Activated naive CD4-positive, alpha-beta T cell treated with anti-CD3 and anti-CD28 coated beads for 36 hours (primary cell): ENCODE results near the gene VAMP1. TPM values are rescaled to one million over a fixed set of nuclear protein-coding genes. Genes with fewer than 3 reads are reported as not detected.

ENCODE experiments used
- CTCF ChIA-PET: fragments of 350-600 bp; sonication (Branson Sonifier 250); formaldehyde crosslinking; loops from one replicate; lab custom pipeline; 2021; ENCODE audit warnings: antibody characterized with exemption; lab: Charles Lee
- DNase-seq: peaks from one replicate; pipeline ENCODE4 v3.0.0-alpha.2; 2020
- H3K27ac Mint-ChIP-seq: one replicate; pipeline ENCODE4 v1.8.0; 2021; ENCODE audit warnings: mild to moderate bottlenecking, mixed read lengths
- H3K27me3 Mint-ChIP-seq: one replicate; pipeline ENCODE4 v1.8.0; 2021; ENCODE audit warnings: low read depth, mixed read lengths
- H3K36me3 Mint-ChIP-seq: one replicate; pipeline ENCODE4 v1.8.0; 2021; ENCODE audit warnings: low read depth, mixed read lengths
- H3K4me1 Mint-ChIP-seq: one replicate; pipeline ENCODE4 v1.8.0; 2021; ENCODE audit warnings: low read depth, mixed read lengths
- H3K4me3 Mint-ChIP-seq: one replicate; pipeline ENCODE4 v1.8.0; 2021; ENCODE audit warnings: mild to moderate bottlenecking, moderate library complexity, mixed read lengths
- H3K9me3 Mint-ChIP-seq: one replicate; pipeline ENCODE4 v1.8.0; 2021; ENCODE audit warnings: mixed read lengths
- intact Hi-C: fragments of 100-400 bp; cut with micrococcal nuclease; formaldehyde crosslinking; loops from one replicate; pipeline ENCODE4 v1.15.1; 2023
- total RNA-seq, 2 experiments: library from RNA; stranded (reverse); gene quantifications; one replicate each; pipeline ENCODE4 v1.2.3, GENCODE V29; 2021

VAMP1 gene
- total RNA-seq, 2 experiments from 2014 or later: 31.9 to 33.5 TPM

DNA sequence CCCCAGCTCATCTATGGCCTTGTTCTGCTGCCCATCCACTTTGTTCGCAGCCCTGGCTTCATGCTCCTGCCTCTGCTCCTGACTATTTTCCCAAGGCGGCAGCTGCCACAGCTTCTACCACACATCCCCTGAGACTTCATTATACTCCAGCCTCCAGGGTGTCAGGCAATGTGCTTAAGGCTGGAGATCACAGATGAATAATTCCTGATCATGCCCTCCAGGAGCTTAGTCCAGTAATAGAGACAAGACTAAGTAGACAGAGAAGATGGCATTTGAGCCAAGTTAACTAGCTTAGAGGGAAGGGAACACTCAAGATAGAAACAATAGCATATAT lies 11.5 kb downstream of the VAMP1 start:
- no peaks in the 10 kb centered on the region for H3K9me3 Mint-ChIP-seq
- H3K27ac Mint-ChIP-seq: peak overlapping the region; percentile 62
- intact Hi-C loops: no loop called here
- CTCF ChIA-PET: interaction anchor here (0.7 to 7.9 kb wide), 6 partner anchors 18 to 133 kb away, joined by 3 to 159 read pairs (median 3); partner anchors contain the start of gene CD27
- no peak overlapping the region for H3K4me3 Mint-ChIP-seq
- H3K36me3 Mint-ChIP-seq: peaks cover 87% of the 10 kb centered on the region
- DNase-seq: no peak
- H3K4me1 Mint-ChIP-seq: peaks cover 85% of the 10 kb centered on the region
- H3K27me3 Mint-ChIP-seq: no peaks in the 10 kb centered on the region

DNA sequence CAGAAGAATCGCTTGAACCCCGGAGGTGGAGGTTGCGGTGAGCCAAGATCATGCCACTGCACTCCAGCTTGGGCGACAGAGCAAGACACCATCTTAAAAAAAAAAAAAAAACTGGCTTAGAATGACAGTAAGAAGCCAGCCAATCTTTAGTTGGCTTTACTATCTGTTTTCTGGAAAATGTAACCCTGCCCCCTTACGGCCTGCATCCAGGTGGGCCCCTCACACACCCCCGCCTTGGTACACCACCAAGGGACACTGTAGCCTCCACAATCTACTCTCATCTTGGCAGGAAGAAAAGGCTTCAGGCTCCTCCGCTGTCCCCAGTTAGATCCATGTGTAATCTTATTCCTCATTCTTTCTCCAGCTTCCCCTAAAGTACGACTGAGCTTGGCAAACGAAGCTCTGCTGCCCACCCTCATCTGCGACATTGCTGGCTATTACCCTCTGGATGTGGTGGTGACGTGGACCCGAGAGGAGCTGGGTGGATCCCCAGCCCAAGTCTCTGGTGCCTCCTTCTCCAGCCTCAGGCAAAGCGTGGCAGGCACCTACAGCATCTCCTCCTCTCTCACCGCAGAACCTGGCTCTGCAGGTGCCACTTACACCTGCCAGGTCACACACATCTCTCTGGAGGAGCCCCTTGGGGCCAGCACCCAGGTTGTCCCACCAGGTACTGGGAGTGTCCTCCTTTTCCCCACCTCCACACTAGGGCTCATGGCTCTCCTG lies 12.0 kb downstream of the VAMP1 start:
- Mint-ChIP-seq H3K4me3 (no peak overlapping the region), H3K27ac (peak overlapping the region; percentile 62), H3K36me3 (peaks cover 87% of the 10 kb centered on the region), H3K4me1 (peaks cover 85% of the 10 kb centered on the region), H3K27me3 (no peaks in the 10 kb centered on the region), H3K9me3 (no peaks in the 10 kb centered on the region)
- no peak for DNase-seq
- intact Hi-C loops: no loop called here
- CTCF ChIA-PET: interaction anchor here (0.7 to 7.9 kb wide), 6 partner anchors 13 to 80 kb away, joined by 3 to 159 read pairs (median 3); partner anchors contain the start of gene CD27

DNA sequence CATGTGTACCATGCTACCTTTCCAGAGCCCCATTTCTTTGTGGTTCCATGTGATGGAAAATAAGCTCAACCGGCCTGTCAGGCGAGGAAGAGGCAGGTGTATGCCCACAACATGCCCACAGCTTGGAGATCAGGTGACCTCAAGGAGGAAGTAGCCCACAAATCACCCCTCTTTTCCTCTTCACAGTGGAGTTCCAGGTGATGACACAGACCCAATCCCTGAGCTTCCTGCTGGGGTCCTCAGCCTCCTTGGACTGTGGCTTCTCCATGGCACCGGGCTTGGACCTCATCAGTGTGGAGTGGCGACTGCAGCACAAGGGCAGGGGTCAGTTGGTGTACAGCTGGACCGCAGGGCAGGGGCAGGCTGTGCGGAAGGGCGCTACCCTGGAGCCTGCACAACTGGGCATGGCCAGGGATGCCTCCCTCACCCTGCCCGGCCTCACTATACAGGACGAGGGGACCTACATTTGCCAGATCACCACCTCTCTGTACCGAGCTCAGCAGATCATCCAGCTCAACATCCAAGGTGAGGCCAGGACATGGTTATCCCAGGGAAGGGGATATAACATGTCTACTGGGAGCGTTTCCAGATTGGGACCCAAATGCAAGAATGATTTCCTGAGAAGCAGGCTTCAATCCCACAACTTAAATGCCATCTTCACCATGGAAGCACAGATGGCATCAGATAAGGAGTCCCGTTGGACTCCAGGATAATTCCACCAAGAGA lies 13.1 kb downstream of the VAMP1 start:
- no peaks in the 10 kb centered on the region for H3K9me3 Mint-ChIP-seq
- H3K4me3 Mint-ChIP-seq: no peak overlapping the region
- peaks cover 86% of the 10 kb centered on the region for H3K36me3 Mint-ChIP-seq
- DNase-seq: no peak
- CTCF ChIA-PET: interaction anchor here (0.6 to 1.9 kb wide), 6 partner anchors 8 to 108 kb away, joined by 3 to 9 read pairs (median 6); partner anchors contain the start of gene CD27
- no peaks in the 10 kb centered on the region for H3K27me3 Mint-ChIP-seq
- peaks cover 81% of the 10 kb centered on the region for H3K4me1 Mint-ChIP-seq
- intact Hi-C loops: no loop called here
- peak overlapping the region; percentile 78 for H3K27ac Mint-ChIP-seq

DNA sequence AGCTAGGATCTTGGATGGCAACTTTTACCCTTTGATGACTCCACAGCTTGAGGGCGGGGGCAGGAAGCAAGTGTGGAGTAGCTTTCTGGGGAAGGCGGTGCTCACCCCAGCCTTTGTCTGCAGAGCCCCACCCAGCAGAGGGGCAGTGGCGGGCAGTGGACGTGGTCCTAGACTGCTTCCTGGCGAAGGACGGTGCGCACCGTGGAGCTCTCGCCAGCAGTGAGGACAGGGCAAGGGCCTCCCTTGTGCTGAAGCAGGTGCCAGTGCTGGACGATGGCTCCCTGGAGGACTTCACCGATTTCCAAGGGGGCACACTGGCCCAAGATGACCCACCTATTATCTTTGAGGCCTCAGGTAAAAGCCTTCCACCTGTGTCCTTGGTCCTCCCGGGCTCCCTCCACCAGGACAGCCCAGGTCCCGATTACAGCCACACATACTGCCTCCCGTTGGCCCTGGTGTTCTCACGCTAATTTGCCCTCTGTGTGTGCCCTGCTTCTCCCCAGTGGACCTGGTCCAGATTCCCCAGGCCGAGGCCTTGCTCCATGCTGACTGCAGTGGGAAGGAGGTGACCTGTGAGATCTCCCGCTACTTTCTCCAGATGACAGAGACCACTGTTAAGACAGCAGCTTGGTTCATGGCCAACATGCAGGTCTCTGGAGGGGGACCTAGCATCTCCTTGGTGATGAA lies 17.4 kb downstream of the VAMP1 start:
- Mint-ChIP-seq H3K9me3 (no peaks in the 10 kb centered on the region), H3K4me3 (peak overlapping the region; percentile 98), H3K36me3 (peaks cover 80% of the 10 kb centered on the region), H3K27me3 (no peaks in the 10 kb centered on the region), H3K4me1 (peaks cover 61% of the 10 kb centered on the region), H3K27ac (peak overlapping the region; percentile 98)
- intact Hi-C loops: loop anchor here (1.0 kb wide), 4 partner anchors 8 to 79 kb away; partner anchors contain the start of gene CD27
- CTCF ChIA-PET: interaction anchor here (0.6 to 4.2 kb wide), 5 partner anchors 9 to 358 kb away, joined by 3 to 31 read pairs (median 25); partner anchors contain the start of gene CD27
- peak; percentile 64 for DNase-seq

GRCh38 chr12:6452245-6452943 lies 18.1 kb downstream of the VAMP1 start:
- Mint-ChIP-seq H3K27ac (peak overlapping the region; percentile 98), H3K36me3 (peaks cover 83% of the 10 kb centered on the region), H3K9me3 (no peaks in the 10 kb centered on the region), H3K27me3 (no peaks in the 10 kb centered on the region), H3K4me3 (peak overlapping the region; percentile 98), H3K4me1 (peaks cover 66% of the 10 kb centered on the region)
- CTCF ChIA-PET: interaction anchor here (1.0 to 4.2 kb wide), 4 partner anchors 8 to 27 kb away, joined by 3 to 31 read pairs (median 26); partner anchors contain the start of gene CD27
- intact Hi-C loops: loop anchor here (1.0 kb wide), 4 partner anchors 8 to 80 kb away; partner anchors contain the start of gene CD27
- DNase-seq: no peak

- H3K4me3 Mint-ChIP-seq: peak within 1 kb of the TSS; percentile 98
- H3K27ac Mint-ChIP-seq: peak within 1 kb of the TSS; percentile 98
- H3K9me3 Mint-ChIP-seq: no peaks in the 10 kb centered on the region
- CTCF ChIA-PET: interaction anchor here (0.5 to 4.2 kb wide), 7 partner anchors 10 to 419 kb away, joined by 3 to 31 read pairs (median 4); no protein-coding TSS in a partner anchor
- H3K27me3 Mint-ChIP-seq: no peaks in the 10 kb centered on the region
- peaks cover 65% of the 10 kb centered on the region for H3K4me1 Mint-ChIP-seq
- H3K36me3 Mint-ChIP-seq: peaks cover 82% of the 10 kb centered on the region
- intact Hi-C loops: loop anchor here (1.0 kb wide), 4 partner anchors 7 to 81 kb away; partner anchors contain the start of gene CD27
- peak; percentile 93 for DNase-seq
Observed at GRCh38 chr12:6451348-6452244, 18.9 kb downstream of the VAMP1 start, which contains the start of gene TAPBPL. TAPBPL (plus strand) TSS chr12:6452042; CDS start chr12:6452249, 207 bp downstream.

DNA sequence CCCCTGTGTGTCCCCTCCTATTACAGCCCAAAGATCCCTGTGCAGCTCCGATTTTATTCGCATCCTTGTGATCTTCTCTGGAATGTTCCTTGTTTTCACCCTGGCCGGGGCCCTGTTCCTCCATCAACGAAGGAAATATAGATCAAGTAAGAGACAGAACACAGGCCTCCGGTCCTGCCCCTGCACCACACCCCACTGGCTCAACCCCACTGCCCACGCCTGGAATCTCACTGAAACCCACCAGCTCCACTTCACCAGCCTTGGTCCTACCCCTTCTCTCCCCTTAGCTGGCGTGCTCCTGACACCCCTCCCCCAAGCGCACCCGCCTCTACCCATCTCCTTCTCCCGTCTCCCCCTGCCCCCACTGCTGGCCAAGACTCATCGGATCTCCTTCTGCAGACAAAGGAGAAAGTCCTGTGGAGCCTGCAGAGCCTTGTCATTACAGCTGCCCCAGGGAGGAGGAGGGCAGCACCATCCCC lies 19.6 kb downstream of the VAMP1 start:
- intact Hi-C loops: no loop called here
- H3K9me3 Mint-ChIP-seq: no peaks in the 10 kb centered on the region
- peak overlapping the region; percentile 98 for H3K4me3 Mint-ChIP-seq
- DNase-seq: peak; percentile 63
- H3K4me1 Mint-ChIP-seq: peaks cover 67% of the 10 kb centered on the region
- CTCF ChIA-PET: interaction anchor here (0.6 to 4.2 kb wide), 5 partner anchors 11 to 26 kb away, joined by 3 to 31 read pairs (median 25); no protein-coding TSS in a partner anchor
- peak overlapping the region; percentile 98 for H3K27ac Mint-ChIP-seq
- peaks cover 81% of the 10 kb centered on the region for H3K36me3 Mint-ChIP-seq
- H3K27me3 Mint-ChIP-seq: no peaks in the 10 kb centered on the region

- DNase-seq: no peak
- CTCF ChIA-PET: interaction anchor here (0.6 to 4.2 kb wide), 5 partner anchors 15 to 115 kb away, joined by 3 to 31 read pairs (median 3); no protein-coding TSS in a partner anchor
- intact Hi-C loops: no loop called here
- Mint-ChIP-seq H3K27ac (peak overlapping the region; percentile 98), H3K4me1 (peaks cover 66% of the 10 kb centered on the region), H3K9me3 (no peaks in the 10 kb centered on the region), H3K4me3 (peak overlapping the region; percentile 98), H3K27me3 (no peaks in the 10 kb centered on the region), H3K36me3 (peaks cover 82% of the 10 kb centered on the region)
Observed at GRCh38 chr12:6450091-6450868, 20.2 kb downstream of the VAMP1 start.

GRCh38 chr12:6444704-6445688 lies 25.5 kb downstream of the VAMP1 start, which contains the start of gene CD27:
CD27 (plus strand) TSS chr12:6444955; CDS start chr12:6445096, 141 bp downstream.
- DNase-seq: peak; percentile 53
- intact Hi-C loops: loop anchor here (1.0 to 10.0 kb wide), 2 partner anchors 7 to 510 kb away; partner anchors contain the start of genes PTPN6 and TAPBPL
- Mint-ChIP-seq H3K4me1 (peaks cover 67% of the 10 kb centered on the region), H3K27ac (peak within 1 kb of the TSS; percentile 98), H3K36me3 (peaks cover 48% of the 10 kb centered on the region), H3K27me3 (no peaks in the 10 kb centered on the region), H3K9me3 (no peaks in the 10 kb centered on the region), H3K4me3 (peak within 1 kb of the TSS; percentile 92)
- CTCF ChIA-PET: interaction anchor here (1.0 to 15.7 kb wide), 8 partner anchors 8 to 26 kb away, joined by 3 to 159 read pairs (median 6); partner anchors contain the start of gene VAMP1
